Thoracic aorta (tissue), 2 donors: ENCODE data around the gene ART3. TPM values are rescaled to one million over a fixed set of nuclear protein-coding genes. Genes with fewer than 3 reads are reported as not detected.

Experiments used
- ATAC-seq: fragments of 150-250 bp; one replicate; pipeline ENCODE4 v1.8.0; 2017; ENCODE audit warnings: low read depth; ENCODE audit not compliant: insufficient number of reproducible peaks, low FRiP score
- DNase-seq: peaks from one replicate; pipeline ENCODE4 v3.0.0-alpha.2; 2020; ENCODE audit warnings: low spot score
- H3K27ac ChIP-seq, 2 donors: fragments of 200-600 bp; sonication (generic); 1 replicate in 1 of 2; 2 replicates in 1 of 2; pipeline ENCODE4 v1.5.1; 2016; ENCODE audit warnings: mild to moderate bottlenecking in 2 of 2, moderate library complexity in 2 of 2
- H3K27me3 ChIP-seq: fragments of 200-600 bp; sonication (generic); replicated peaks from 2 replicates; pipeline ENCODE4 v1.6.0; 2016; ENCODE audit warnings: mild to moderate bottlenecking; ENCODE audit not compliant: insufficient read depth
- H3K36me3 ChIP-seq: fragments of 200-600 bp; sonication (generic); one replicate; pipeline ENCODE4 v1.5.1; 2016
- H3K4me1 ChIP-seq, 2 donors: fragments of 200-600 bp; sonication (generic); 1 replicate in 1 of 2; 2 replicates in 1 of 2; pipeline versions ENCODE4 v1.5.1 to v1.6.0; 2016; ENCODE audit warnings: low read depth in 2 of 2, mild to moderate bottlenecking in 1 of 2; ENCODE audit not compliant: control insufficient read depth in 1 of 2
- H3K4me3 ChIP-seq: fragments of 200-600 bp; sonication (generic); 2 replicates; pipeline ENCODE4 v1.5.1; 2016; ENCODE audit warnings: mild to moderate bottlenecking
- H3K9me3 ChIP-seq: fragments of 200-600 bp; sonication (generic); 2 replicates; pipeline ENCODE4 v1.5.1; 2016
- total RNA-seq, 2 donors: library from RNA; depleted of rRNA; stranded (reverse); fragments of >200 nt; gene quantifications; one replicate each; pipeline versions ENCODE4 v1.1.0 to v1.2.3, GENCODE V29; 2016
- TF ChIP-seq, protein P1 (sequence below): fragments of 200-600 bp; sonication (generic); IDR thresholded peaks from one replicate; pipeline ENCODE4 v1.5.1; 2019; ENCODE audit warnings: antibody characterized with exemption

Gene ART3
- total RNA-seq, 2 donors from 2014 or later, result not detected

DNA sequence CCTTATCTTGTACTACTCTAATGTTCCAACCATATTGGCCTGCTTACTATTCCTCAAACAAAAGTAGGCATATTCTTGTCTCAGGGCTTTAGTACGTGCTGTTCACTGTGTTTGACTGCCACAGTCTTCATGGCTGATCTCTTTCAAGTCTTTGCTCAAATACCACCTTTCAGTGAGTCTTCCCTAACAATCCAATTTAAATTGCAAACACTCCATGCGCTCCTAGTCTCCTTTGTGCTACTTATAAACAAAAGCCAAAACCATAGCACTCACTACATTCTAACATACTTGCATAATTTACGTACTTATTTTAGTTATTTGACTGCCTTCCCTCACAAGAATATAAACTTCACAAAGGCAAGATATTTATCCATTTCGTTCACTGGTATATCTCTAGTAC is 1.7 kb upstream of the ART3 start:
- Histone ChIP-seq H3K9me3 (no peaks in the 10 kb centered on the region), H3K27me3 (no peaks in the 10 kb centered on the region), H3K4me1 (no peaks in the 10 kb centered on the region), H3K27ac (no peak overlapping the region), H3K36me3 (no peaks in the 10 kb centered on the region), H3K4me3 (no peak overlapping the region)
- no peak for ATAC-seq
- TF ChIP-seq, protein P1, sequence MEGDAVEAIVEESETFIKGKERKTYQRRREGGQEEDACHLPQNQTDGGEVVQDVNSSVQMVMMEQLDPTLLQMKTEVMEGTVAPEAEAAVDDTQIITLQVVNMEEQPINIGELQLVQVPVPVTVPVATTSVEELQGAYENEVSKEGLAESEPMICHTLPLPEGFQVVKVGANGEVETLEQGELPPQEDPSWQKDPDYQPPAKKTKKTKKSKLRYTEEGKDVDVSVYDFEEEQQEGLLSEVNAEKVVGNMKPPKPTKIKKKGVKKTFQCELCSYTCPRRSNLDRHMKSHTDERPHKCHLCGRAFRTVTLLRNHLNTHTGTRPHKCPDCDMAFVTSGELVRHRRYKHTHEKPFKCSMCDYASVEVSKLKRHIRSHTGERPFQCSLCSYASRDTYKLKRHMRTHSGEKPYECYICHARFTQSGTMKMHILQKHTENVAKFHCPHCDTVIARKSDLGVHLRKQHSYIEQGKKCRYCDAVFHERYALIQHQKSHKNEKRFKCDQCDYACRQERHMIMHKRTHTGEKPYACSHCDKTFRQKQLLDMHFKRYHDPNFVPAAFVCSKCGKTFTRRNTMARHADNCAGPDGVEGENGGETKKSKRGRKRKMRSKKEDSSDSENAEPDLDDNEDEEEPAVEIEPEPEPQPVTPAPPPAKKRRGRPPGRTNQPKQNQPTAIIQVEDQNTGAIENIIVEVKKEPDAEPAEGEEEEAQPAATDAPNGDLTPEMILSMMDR, result no peak
- no peak for DNase-seq

DNA sequence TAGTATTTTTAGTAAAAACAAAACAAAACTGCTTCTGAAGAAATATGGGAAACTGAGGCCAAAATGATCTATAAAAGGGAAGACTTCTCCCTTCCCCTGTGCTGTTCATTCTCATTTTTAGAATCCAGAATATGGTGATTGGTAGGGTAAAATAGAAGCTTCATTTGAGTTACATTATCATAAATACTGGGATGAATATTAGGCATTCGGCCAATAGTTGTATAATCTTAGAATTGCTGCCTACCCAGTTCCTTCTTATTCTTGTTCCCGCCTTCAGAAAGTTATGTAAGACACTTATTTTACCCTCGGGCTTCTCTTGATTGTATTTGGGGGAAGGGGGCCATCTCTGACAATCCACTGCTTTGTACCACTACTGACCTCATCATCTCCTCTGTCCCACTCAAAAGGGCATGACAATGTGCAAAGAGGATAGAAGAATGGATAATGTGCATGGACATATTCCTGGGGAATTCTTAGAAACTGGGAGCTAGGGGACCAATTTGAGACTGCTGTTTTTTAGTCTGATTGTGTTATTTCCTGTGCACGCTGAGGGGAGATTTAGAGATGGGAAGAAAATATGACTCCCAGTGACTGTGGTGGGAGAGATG is 588 bp downstream of the ART3 start:
- no peak overlapping the region for H3K4me3 ChIP-seq
- H3K36me3 ChIP-seq, result no peaks in the 10 kb centered on the region
- H3K27ac ChIP-seq, result no peak overlapping the region
- H3K9me3 ChIP-seq, result no peaks in the 10 kb centered on the region
- DNase-seq, result no peak
- ATAC-seq, result no peak
- TF ChIP-seq, protein P1, result no peak
- no peaks in the 10 kb centered on the region for H3K4me1 ChIP-seq
- H3K27me3 ChIP-seq, result no peaks in the 10 kb centered on the region

- no peak for DNase-seq
- Histone ChIP-seq H3K4me1 (no peaks in the 10 kb centered on the region), H3K27me3 (no peaks in the 10 kb centered on the region), H3K9me3 (no peaks in the 10 kb centered on the region), H3K27ac (no peak overlapping the region), H3K4me3 (no peak overlapping the region), H3K36me3 (no peaks in the 10 kb centered on the region)
- ATAC-seq, result no peak
- TF ChIP-seq, protein P1, result no peak
Observed at GRCh38 chr4:76078033-76078613, 3.6 kb downstream of the ART3 start.

DNA sequence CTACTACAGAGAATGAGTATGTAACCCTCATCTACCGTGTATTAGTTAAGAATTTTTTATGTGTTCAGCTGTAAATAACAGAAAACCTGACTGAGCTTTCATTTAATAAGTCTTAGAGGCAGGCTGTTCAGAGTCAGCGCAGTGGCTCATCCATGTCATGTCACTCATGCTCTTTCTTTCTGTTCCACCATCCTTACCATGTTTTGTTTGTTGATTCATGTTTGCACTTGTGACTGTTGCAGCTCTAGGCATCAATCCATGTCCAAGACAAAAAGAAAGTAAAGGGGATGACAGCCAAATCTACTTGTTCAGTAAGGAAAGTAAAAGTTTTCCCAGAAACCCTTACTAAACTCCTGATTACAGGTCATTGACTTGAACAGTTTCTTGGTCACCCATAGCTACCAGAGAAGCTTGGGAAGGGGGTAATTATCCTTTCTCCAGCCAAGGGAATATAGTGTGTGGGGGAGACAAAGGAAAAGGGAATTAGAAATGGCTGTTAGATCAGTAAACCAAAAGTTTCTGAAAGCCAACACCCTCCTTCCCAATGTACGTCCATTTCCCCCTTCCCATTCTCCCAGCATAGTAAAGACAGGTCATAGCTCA is 9.0 kb downstream of the ART3 start:
- H3K27ac ChIP-seq, result no peak overlapping the region
- no peak overlapping the region for H3K4me3 ChIP-seq
- peaks cover 4 to 13% of the 10 kb centered on the region in 2 donors for H3K4me1 ChIP-seq
- no peaks in the 10 kb centered on the region for H3K36me3 ChIP-seq
- ATAC-seq (no peak), DNase-seq (no peak)
- H3K27me3 ChIP-seq, result no peaks in the 10 kb centered on the region
- no peaks in the 10 kb centered on the region for H3K9me3 ChIP-seq
- TF ChIP-seq, protein P1, result no peak

GRCh38 chr4:76084542-76084941 is 10.0 kb downstream of the ART3 start:
- TF ChIP-seq, protein P1, result no peak
- no peaks in the 10 kb centered on the region for H3K36me3 ChIP-seq

More at GRCh38 chr4:76084542-76084941, 10.0 kb downstream of the ART3 start:
- peaks cover 4 to 13% of the 10 kb centered on the region in 2 donors for H3K4me1 ChIP-seq
- no peak for ATAC-seq
- no peaks in the 10 kb centered on the region for H3K27me3 ChIP-seq
- H3K4me3 ChIP-seq, result no peak overlapping the region
- no peaks in the 10 kb centered on the region for H3K9me3 ChIP-seq
- no peak overlapping the region for H3K27ac ChIP-seq
- DNase-seq, result no peak
